ENCODE measurements around the gene PRKACG. TPM values are rescaled to one million over a fixed set of nuclear protein-coding genes. Genes with fewer than 3 reads are reported as not detected.

PRKACG gene
- polyA plus RNA-seq, 1 donor from 2014 or later, result not detected

- no peak for TF ChIP-seq EZH2 (IDR thresholded peaks at IDR 0.05; ENCODE audit: borderline replicate concordance, insufficient read depth, low read length, poor library complexity, severe bottlenecking)
- TF ChIP-seq EP300 (conservative IDR thresholded peaks at IDR 0.05; ENCODE audit: poor library complexity, severe bottlenecking), result no peak
- TF ChIP-seq REST (IDR thresholded peaks at IDR 0.05; ENCODE audit: borderline replicate concordance), result no peak
- no peak for TF ChIP-seq TAF1 (IDR thresholded peaks at IDR 0.05; ENCODE audit: low read depth)
- no peak for TF ChIP-seq RAD21 (conservative IDR thresholded peaks at IDR 0.05)
- TF ChIP-seq POLR2AphosphoS5 (IDR thresholded peaks at IDR 0.05), result no peak
- TF ChIP-seq CTCF (IDR thresholded peaks at IDR 0.05; ENCODE audit: poor library complexity, severe bottlenecking), result no peak
- no peak for TF ChIP-seq MXI1 (conservative IDR thresholded peaks at IDR 0.05; ENCODE audit: poor library complexity, severe bottlenecking)
- no peak for TF ChIP-seq SMC3 (conservative IDR thresholded peaks at IDR 0.05; ENCODE audit: poor library complexity)
- no peak overlapping the region for H3K4me3 ChIP-seq (ENCODE audit: low read length)
- H3K9me3 ChIP-seq (ENCODE audit: low read length), result peaks cover 6% of the 10 kb centered on the region
These were observed 39.0 kb downstream of the PRKACG start for GRCh38 chr9:68974901-68975300.

GRCh38 chr9:68974431-68974830, 39.5 kb downstream of the PRKACG start:
- no peak for TF ChIP-seq CTCF (IDR thresholded peaks at IDR 0.05; ENCODE audit: poor library complexity, severe bottlenecking)
- TF ChIP-seq REST (IDR thresholded peaks at IDR 0.05; ENCODE audit: borderline replicate concordance), result no peak
- TF ChIP-seq EP300 (conservative IDR thresholded peaks at IDR 0.05; ENCODE audit: poor library complexity, severe bottlenecking), result no peak
- no peak for TF ChIP-seq RAD21 (conservative IDR thresholded peaks at IDR 0.05)
- no peak for TF ChIP-seq SMC3 (conservative IDR thresholded peaks at IDR 0.05; ENCODE audit: poor library complexity)
- TF ChIP-seq POLR2AphosphoS5 (IDR thresholded peaks at IDR 0.05), result no peak
- no peak for TF ChIP-seq TAF1 (IDR thresholded peaks at IDR 0.05; ENCODE audit: low read depth)
- no peak for TF ChIP-seq EZH2 (IDR thresholded peaks at IDR 0.05; ENCODE audit: borderline replicate concordance, insufficient read depth, low read length, poor library complexity, severe bottlenecking)
- no peak for TF ChIP-seq MXI1 (conservative IDR thresholded peaks at IDR 0.05; ENCODE audit: poor library complexity, severe bottlenecking)
- Histone ChIP-seq H3K27me3 (ENCODE audit: insufficient read depth, low read depth, low read length) (no peaks in the 10 kb centered on the region), H3K9ac (ENCODE audit: low read length) (no peak overlapping the region), H3F3A (ENCODE audit: insufficient read depth, low read length, poor library complexity, severe bottlenecking) (no peaks in the 10 kb centered on the region), H3K79me2 (replicated peaks; ENCODE audit: insufficient read depth, low read length) (no peaks in the 10 kb centered on the region), H3K9me3 (ENCODE audit: low read length) (peaks cover 6% of the 10 kb centered on the region), H3K4me3 (ENCODE audit: low read length) (no peak overlapping the region), H4K20me1 (ENCODE audit: insufficient read depth) (no peaks in the 10 kb centered on the region), H3K27ac (ENCODE audit: low read length) (no peak overlapping the region), H2AFZ (ENCODE audit: low read depth, low read length) (no peak overlapping the region), H3K9me2 (ENCODE audit: insufficient read depth, low read length) (no peaks in the 10 kb centered on the region), H3K36me3 (ENCODE audit: insufficient read depth, low read length) (no peaks in the 10 kb centered on the region), H3K4me2 (ENCODE audit: low read length) (no peak overlapping the region)

More at GRCh38 chr9:68974901-68975300, 39.0 kb downstream of the PRKACG start:
- Histone ChIP-seq H3K79me2 (replicated peaks; ENCODE audit: insufficient read depth, low read length) (no peaks in the 10 kb centered on the region), H2AFZ (ENCODE audit: low read depth, low read length) (no peak overlapping the region), H3K9me2 (ENCODE audit: insufficient read depth, low read length) (no peaks in the 10 kb centered on the region), H4K20me1 (ENCODE audit: insufficient read depth) (no peaks in the 10 kb centered on the region), H3K27ac (ENCODE audit: low read length) (no peak overlapping the region), H3K9ac (ENCODE audit: low read length) (no peak overlapping the region), H3K36me3 (ENCODE audit: insufficient read depth, low read length) (no peaks in the 10 kb centered on the region), H3K27me3 (ENCODE audit: insufficient read depth, low read depth, low read length) (no peaks in the 10 kb centered on the region), H3F3A (ENCODE audit: insufficient read depth, low read length, poor library complexity, severe bottlenecking) (no peaks in the 10 kb centered on the region), H3K4me2 (ENCODE audit: low read length) (no peak overlapping the region)

Data from neural cell (in vitro differentiated cells).